PC-9 (cell line): Measurements from ENCODE around the gene ITGBL1.

Source experiments
- EZH2 ChIP-seq: fragments of 200-600 bp; sonication (generic); IDR thresholded peaks from 2 replicates; pipeline ENCODE4 v1.8.0; 2017; ENCODE audit warnings: antibody characterized with exemption, low read depth
- TF ChIP-seq, protein P1 (sequence below): fragments of 200-600 bp; sonication (generic); conservative IDR thresholded peaks from 2 replicates; pipeline ENCODE4 v1.6.1; 2017; ENCODE audit warnings: mixed run types, antibody characterized with exemption, mild to moderate bottlenecking, moderate library complexity

GRCh38 chr13:101555610-101556009 is 103.1 kb downstream of the ITGBL1 start:
- TF ChIP-seq, protein P1, sequence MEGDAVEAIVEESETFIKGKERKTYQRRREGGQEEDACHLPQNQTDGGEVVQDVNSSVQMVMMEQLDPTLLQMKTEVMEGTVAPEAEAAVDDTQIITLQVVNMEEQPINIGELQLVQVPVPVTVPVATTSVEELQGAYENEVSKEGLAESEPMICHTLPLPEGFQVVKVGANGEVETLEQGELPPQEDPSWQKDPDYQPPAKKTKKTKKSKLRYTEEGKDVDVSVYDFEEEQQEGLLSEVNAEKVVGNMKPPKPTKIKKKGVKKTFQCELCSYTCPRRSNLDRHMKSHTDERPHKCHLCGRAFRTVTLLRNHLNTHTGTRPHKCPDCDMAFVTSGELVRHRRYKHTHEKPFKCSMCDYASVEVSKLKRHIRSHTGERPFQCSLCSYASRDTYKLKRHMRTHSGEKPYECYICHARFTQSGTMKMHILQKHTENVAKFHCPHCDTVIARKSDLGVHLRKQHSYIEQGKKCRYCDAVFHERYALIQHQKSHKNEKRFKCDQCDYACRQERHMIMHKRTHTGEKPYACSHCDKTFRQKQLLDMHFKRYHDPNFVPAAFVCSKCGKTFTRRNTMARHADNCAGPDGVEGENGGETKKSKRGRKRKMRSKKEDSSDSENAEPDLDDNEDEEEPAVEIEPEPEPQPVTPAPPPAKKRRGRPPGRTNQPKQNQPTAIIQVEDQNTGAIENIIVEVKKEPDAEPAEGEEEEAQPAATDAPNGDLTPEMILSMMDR: no peak
- TF ChIP-seq EZH2: no peak
